Activated CD4-positive, alpha-beta T cell treated with anti-CD3 and anti-CD28 coated beads, Interleukin-10, Interleukin-2, amounts not matched to agents 100 ng/mL and 50 ng/mL, durations not matched to agents 16 hours and 8 hours (primary cell): ENCODE measurements around the gene BMP8B.
"Not testable (repeated sequence)": the region's sequence is repeated elsewhere in the genome, so short reads cannot be mapped to it uniquely, and the experiment has no call there.

Experiments used
- DNase-seq: peaks from one replicate; pipeline ENCODE4 v3.0.0-alpha.2; 2020

The BMP8B gene

DNA sequence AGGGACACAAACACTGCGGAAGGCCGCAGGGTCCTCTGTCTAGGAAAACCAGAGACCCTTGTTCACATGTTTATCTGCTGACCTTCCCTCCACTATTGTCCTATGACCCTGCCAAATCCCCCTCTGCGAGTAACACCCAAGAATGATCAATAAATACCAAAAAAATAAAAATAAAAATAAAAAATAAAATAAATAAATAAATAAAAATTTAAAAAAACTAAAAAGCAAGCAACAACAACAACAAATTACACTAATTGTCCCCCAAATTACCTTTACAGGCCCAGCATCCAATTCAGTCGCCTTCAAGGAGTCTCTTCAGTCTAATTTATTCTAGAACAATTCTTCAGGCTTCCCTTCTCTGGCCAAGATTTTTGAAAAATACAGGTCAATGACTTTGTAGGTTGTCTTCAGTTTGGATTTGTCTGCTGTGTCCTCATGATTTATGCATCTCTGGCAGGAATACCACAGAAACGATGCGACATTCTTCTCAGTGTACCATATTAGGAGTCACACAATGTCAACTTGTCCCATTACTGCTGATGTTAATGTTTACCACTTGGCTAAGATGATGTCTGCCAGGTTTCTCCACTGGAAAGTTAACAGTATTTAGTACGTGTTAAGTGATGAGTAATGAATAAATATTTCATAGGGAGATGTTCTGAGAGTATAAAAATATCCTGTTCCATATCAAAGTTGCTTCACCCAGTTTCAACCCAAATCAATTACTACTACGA lies 20.3 kb upstream of the BMP8B start:
- no peak for DNase-seq

DNA sequence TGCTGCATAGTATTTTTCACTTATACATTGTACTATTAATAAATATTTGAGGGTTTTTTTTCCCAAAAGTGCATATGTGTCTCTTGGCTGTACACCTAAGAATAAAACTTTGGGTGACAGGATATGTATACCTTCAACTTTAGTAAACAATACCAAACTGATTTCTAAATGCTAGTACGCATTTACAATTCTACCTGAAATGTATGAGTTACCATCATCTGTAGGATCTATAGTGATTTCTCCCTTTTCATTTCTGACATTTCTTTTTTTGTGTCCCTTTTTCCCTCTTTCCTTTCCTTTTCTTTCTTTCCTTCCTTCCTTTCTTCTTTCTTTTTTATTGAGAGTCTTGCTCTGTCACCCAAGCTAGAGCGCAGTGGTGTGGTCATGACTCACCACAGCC lies 16.7 kb upstream of the BMP8B start:
- DNase-seq: no peak

DNA sequence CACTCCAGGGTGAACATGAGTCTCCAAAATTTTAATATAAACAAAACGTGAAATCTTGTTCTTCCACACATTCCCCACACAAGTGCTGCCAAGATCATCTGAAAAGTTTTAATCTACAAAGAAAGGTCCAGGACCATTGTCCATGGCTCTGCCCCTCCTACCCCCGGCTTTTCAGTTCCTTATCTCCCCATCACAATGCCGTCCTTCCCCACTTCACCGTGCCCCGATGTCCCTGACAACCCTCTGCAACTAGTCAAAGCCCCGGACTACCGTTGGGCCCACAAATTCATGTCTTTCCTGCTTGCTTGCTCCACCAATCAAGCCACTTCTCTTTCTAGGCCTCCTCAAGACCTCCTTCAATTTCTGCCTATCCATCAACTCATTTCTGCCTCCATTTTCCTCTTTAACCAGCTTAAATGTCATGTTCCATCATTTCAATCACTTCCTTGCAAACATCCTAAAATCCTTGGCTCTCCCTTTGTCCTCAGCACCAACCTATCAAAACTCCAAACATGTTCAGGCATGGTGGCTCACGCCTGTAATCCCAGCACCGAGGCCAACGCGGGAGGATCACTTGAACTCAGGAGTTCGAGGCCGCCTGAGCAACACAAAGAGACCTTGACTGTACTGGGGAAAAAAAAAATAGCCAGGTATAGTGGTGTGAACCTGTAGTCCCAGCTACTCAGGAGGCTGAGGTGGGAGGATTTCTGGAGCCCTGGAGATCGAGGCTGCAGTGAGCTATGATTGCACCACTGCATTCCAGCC lies 14.0 kb upstream of the BMP8B start:
- no peak for DNase-seq

DNA sequence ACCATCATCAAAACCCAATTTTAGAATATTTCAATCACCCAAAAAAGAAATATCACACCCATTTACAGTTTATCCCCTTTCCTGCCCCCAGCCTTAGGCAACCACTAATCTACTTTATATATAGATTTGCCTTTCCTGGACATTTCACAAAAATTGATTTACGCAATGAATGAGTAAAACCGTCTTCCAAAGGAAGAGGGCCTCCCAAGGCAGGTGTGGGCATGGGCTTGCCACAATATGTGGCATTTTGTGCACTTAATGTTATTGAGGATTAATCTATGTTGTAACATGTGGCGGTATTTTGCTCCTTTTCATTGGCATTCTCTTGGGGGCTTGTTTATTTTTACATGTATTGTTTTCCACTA lies 11.8 kb upstream of the BMP8B start:
- no peak for DNase-seq

DNA sequence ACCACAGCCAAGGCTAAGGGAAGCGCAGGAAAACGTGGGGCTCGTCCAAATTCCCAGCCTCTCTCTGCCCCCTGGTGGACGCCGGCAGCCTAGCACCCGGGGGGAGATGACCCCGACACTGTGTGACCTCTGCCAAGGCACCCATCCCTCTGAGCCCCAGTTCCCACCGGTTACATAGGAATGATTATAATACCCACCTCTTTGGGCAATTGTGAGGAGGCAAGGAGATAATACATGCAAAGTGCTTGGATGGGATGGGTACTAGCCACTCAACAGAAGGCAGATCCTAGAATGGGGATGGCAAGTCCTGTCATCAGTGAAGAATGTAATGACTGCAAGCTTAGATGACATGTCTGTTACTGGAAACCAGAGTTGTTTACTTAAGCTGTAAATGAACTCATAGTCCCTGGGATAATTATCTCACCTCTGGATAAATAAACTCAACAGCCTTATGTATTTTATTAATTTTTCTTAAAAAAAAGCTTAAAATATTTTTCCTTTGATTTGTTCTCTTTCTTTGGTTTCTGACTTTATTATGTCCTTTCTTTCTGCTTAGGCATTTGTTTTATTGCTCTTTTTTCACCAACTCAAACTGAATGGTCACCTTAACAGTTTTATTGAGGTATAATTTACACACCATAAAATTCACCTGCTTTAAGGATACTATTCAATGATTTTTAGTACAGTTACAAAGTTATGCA lies 11.3 kb upstream of the BMP8B start:
- DNase-seq: peak; percentile 78

DNA sequence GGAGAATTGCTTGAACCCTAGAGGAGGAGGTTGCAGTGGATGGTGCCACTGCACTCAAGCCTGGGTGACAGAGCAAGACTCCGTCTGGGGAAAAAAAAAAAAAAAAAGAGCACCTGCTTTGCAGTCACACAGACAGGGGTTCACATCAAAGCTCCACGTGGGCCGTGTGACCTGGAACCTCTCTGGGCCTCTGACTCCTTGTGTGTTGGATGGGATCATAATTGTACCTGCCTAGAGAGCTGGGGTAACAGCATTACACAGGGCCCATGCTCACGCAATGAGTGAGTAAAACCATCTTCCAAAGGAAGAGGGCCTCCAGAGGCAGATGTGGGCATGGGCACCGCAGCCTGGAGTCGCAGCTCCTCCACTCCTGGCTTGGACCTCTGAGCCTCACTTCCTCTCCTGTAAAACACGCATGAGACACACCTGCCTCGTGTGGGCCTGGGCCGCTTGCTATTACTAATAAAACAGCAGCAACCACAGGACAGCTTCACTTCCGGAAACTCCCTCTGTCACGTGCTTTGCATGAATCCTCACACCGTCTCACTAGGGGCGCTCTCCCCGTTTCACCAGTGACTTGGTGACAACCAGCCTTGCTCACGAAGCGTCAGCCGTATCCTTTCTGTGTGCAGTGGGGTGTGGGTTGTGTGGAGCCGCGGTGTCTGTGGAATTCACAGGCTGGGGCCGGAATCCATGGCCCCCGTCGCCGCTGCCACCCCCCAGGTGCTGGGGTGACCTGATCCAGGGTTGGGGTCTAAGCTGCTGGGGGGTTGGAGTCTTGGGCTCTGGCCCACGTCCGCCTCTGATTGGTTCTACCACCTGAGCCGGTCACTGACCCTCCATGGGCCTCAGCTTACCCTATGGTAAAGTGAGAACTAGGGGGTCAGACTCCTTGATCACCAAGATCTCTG lies 10.4 kb upstream of the BMP8B start:
- peak; percentile 92 for DNase-seq

DNA sequence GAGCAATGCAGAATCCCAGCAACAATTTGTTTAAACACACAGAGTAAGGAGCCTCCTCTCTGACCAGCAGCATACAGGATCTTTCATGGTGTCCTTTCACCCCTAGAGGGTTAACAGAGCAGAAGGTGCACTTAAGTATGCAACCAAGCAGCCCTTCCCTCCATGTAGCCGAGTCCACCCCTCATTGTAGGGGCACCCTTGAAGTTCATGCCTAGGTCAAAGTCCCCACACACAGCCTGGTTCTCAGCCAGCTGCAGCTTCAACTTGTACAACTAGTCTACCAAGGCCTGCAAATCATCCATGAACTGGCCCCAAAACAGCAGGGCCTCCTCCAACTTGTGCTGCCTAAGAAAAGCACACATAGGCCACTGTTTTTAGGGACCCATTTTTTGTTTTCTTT lies 7.0 kb upstream of the BMP8B start:
- DNase-seq: no peak

DNA sequence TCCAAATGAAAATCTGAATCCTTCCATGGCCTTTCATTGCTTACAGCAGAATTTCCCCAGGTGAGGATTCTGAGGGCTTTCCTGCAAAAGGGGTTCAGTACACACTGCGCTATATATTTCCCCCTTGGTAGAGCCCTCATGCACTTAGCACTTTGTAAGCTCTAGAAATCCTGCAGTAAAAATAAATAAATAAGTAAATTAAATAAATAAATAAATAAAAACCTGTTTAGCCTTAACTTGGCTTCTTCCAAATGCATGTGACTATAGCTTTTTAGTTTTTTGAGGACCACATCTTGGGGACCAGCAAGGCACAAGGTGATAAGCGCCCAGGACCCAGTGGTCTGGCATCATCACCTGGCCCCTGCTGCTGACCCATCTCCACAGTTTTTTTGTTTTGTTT lies 3.2 kb upstream of the BMP8B start:
- no peak for DNase-seq

DNA sequence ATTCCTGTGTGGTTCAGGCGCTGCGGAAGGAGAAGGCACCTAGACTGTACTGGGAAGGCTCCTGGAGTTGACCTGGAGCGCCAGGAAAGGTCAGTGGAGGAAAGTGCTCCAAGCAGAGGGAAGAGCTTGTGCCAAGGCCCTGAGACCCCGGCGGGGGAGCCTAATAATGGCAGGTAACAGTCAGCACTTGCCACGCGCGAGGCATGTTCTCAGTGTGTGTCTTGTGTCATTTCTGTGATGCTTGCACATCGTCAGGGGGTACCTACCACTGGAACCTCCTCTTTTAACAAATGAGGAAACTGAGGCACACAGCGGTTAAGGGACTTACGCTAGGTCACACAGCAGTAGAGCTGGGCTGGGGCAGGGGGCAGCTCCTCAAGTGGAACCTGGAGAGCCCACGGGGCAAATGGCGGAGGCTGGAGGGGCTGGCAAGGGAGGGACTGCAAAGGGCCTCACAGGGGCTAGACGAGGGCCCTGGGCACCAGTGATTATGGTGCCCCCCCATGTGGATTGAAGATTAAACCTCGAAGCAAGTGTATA lies 976 bp upstream of the BMP8B start:
- no peak for DNase-seq

DNA sequence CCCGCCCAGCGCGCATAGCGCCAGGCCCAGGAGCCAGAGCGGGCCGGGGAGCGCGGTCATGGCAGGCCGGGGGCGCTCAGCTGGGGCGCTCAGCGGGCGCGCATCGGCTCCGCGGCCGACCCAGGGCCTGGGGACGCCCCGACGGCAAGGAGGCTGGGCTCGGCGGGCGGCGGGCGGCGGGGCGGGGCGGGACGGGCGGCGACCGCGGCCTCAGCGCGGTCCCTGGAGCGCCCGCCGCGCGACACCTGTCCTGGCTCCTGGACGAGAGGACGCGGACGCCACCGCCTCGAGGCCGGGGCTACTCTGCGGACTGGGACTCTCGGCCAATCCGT lies 273 bp downstream of the BMP8B start:
- no peak for DNase-seq

DNA sequence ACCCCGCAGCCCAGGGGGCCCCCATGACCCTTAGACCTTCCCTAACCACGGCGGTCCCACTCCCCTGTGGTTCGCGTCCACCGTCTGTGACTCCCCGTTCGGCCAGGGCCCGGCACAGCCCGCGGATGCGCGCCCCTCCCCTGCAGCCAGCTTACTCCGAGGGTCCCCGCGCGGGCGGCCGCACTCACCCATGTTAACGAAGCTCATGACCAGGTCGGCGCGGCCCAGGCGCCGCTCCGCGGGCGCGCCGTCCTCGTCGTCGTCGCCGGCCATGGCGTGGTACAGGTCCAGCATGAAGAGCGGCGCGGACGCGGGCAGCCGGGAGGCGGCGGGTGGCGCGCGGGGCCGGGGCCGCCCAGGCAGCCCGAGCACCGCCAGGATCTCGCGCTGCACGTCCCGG lies 701 bp downstream of the BMP8B start:
- DNase-seq: not testable (repeated sequence)

DNA sequence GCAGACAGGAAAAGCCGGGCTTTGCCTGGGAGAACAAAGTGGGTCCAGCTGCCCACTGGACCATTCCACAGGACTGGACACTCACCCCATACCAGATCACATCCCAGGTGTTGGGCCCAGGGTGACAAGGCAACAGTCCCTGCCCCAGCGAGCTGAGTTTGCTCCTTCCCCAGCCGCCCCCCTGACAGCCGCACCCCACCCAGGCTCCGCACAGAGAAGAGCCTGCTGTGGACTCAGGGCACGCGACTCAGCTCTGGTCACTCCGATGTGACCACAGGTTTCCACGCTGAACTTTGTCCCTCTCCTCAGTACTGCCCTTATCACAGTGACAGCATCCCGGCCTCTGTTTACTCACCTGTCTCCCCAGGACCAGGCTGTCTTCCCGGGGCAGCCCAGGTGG lies 1.2 kb downstream of the BMP8B start:
- no peak for DNase-seq

DNA sequence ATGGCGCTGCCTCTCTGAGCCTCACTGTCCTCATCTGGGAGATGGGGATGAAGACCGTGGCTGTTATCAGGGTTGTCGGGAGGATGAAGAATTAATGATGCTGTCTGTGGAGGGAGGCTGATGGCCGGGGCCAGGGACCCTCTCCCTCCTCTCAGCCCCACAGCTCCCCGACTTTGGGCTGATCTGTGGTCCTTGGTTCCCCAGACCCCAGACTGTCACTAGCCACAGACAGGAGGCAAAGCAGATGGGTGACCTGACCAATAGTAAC lies 1.6 kb downstream of the BMP8B start:
- not testable (repeated sequence) for DNase-seq

DNA sequence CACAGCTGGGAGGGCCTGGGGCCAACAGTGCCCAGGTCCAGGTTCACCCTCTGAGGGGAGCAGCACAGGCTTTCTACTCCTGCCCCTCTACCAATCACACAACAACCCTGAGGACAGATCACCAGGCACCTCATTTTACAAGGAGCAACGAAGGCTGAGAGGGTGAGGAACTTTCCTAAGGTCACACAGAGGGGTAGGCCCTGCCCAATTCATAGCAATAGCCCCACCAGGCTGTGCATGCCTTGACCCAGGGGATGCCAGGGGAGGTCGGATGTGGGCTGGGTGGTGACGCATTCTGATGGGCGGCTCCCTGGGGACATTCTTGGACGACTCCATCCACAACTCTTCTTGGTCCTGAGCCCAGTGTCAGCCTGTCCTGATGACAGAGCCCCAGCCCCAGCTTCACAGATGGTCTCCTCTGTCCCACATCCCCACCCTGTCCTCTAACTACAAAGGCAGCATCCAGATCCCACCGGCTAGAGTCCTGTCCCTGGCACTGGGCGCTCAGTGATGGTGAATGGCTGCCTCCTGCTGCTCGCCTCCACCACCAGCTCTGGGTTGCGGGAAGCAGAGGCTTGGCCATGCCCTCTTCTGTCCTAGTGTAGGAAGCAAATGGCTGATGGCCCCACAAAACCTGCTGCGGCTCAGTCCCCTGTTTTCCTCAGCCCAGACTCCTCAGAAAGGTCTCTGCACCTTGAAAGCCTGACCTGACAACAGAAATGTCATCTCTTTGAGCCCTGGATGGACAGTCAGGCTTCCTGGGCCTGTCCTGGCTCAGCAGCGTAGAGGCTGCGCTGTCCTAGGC lies 2.2 kb downstream of the BMP8B start:
- not testable (repeated sequence) for DNase-seq

DNA sequence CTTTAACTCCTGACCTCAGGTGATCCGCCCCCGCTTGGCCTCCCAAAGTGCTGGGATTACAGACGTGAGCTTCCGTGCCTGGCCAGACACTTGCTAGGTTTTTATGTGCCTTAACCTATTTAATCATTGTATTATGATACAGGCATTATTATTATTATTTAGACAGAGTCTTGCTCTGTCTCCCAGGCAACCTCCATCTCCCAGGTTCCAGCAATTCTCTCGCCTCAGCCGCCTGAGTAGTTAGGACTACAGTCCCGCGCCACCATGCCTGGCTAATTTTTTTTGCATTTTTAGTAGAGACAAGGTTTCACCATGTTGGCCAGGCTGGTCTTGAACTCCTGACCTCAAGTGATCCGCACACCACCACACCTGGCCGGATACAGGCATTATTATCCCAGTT lies 6.0 kb downstream of the BMP8B start:
- not testable (repeated sequence) for DNase-seq

DNA sequence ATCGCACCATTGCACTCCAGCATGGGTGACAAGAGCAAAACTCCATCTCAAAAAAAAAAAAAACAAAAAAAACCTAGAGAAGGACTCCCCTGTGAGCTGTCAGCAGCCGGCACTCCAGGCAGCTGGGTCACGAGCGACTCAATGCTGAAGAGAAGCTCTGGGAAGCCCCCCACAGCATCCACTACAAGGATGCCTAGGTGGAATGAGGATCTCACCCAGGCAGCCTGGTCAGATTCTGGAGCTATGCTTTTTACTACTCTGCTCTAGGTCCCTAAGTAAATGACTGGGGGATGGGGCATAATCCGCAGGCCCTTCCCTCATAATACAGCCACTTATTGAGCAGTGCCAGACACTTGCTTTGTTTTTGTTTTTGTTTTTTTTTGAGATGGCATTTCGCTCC lies 6.6 kb downstream of the BMP8B start:
- DNase-seq: no peak

DNA sequence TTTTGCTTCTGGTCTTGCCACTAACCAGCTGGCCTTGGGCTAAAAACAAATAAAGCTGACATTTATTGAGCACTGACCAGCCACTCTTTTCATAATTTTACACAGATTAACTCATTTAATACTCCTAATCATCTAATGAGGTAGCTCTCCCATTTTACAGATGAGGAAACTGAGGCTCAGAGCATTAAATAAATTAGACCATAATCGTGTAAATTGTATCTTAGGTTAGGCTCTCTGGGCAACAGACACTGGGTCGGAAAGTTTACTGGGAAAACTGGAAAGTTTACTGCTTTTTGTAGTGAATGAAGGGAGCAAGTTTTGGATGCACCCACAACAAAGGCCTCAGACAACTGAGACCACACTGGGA lies 7.3 kb downstream of the BMP8B start:
- no peak for DNase-seq

DNA sequence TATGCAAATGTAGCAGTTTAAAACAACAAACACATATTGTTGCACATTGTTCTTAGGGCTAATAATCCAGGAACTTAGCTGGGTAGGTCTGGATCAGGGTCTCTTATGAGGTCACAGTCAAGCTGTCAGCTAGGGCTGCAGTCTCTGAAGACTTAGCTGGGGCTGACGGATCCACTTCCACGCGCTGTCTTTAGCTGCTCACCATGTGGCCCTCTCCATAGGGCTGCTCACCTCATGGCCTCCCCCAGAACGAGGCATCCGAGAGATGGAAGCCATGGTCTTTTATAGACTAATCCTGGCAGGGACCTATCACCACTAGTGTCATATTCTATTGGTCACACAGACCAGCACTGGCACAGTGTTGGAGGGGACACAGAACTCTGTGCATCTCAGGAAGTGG lies 8.8 kb downstream of the BMP8B start:
- no peak for DNase-seq

DNA sequence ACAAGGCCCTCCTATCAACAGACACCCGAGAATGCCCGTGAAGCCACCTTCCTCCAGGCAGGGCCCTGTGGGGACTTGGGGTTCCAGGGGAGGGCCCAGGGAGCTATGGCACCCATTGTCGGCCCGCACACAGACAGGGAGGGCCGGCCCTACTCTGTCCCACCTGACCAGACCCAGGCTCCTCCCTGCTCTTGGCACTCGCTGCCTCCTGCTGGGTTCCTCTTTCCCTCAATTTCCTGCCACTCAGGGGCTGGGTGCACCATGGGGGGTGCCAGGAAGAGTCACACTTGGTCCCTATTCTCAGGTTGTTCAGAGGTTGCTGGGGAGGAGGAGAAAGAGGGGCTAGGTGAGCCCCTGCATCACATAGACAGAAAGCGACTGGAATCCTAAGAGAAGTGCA lies 9.5 kb downstream of the BMP8B start:
- DNase-seq: no peak

DNA sequence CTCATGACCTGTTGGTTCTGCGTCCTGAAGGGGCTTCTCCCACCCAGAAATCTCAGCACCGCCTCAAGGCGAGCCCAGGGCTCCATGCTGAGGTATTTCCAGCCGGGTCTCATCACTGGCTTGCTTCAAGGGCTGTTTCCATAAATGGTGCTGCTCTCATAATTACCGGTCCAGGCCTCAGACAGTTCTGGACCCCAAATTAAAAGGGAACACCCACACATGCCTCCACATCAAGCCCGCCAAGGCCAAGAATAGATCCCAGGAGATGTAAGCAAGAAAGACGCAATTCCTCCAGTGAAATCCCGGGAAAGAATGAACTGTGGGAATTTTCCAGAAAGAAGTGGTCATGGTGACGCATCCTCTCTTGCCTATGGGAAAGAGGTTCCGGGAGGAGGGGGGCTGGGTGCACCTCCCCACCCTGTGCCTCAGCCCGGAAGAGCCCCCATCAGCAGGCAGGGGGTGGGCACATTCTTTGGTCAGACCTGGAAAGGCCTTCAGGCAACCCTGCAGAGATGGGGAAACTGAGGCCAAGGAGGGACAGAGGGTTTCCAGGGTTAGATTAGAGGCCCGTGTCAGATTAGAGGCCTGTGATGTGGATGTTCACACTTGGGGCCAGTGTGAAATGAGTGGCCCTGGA lies 10.1 kb downstream of the BMP8B start:
- DNase-seq: not testable (repeated sequence)

DNA sequence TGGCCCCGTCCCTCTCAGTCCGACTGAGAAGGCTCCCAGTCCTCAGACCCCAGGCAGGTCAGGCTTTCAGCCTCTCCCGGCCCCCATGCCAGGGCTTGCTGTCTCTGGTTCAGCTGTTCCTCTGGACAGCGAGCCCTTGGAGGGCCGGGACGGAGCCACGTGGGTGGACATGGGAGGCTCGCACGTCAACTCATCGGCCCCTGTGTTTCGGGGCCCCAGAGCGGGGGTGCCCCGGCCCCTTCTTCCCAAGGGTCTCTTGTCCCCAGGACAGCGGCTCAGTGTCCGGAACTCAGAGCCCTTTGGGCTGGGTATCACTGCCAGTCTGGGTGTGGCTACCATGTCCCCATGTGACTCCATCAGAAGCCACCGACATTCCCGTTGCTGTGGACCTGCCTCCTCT lies 10.8 kb downstream of the BMP8B start:
- DNase-seq: not testable (repeated sequence)

DNA sequence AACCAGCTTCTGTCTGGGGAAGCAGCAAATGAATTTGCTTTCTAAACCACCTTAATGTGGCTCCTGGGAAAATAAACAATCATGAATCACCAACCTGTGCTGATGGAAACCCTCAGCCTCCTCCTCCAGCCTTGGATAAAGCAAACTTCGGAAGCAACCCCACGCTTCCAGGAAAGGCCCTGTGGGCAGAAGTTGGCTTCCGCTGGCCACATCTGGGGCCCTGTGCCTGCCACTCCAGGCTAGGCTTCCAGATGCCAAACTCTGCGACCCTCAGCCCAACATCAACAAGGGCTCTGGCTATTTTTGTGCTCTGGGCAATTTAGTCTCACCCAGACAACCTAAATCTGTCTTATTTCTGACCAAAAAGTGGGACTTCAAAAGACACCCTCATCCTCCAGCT lies 11.4 kb downstream of the BMP8B start:
- DNase-seq: no peak
